H1 (cell line): ENCODE measurements around the gene SLN. TPM values are rescaled to one million over a fixed set of nuclear protein-coding genes. Genes with fewer than 3 reads are reported as not detected.
A peak's percentile ranks its signal among the peaks of the same experiment; 100 is the strongest.

Experiments used
- CTCF ChIA-PET: fragments of 300-600 bp; sonication (Branson Sonifier 250); formaldehyde crosslinking; loops from one replicate; lab custom pipeline; 2021; ENCODE audit not compliant: partially characterized antibody; lab: Charles Lee
- POLR2A ChIA-PET: fragments of 300-600 bp; sonication (Branson Sonifier 250); formaldehyde crosslinking; loops from one replicate; lab custom pipeline; 2021; ENCODE audit warnings: inconsistent platforms; ENCODE audit not compliant: partially characterized antibody; lab: Charles Lee
- DNase-seq, 2 experiments: peaks; one replicate each; pipeline versions ENCODE4 v3.0.0 to v3.0.0-alpha.2; 2010 to 2022; ENCODE audit warnings: low spot score in 2 of 2, low read depth in 1 of 2, mixed read lengths in 1 of 2
- FAIRE-seq: peaks from 2 replicates; lab custom pipeline; 2011; peaks lifted over from hg19 to GRCh38; lab: Jason Lieb, UNC
- H2AFZ ChIP-seq: 2 replicates; pipeline ENCODE4 v1.8.1; 2012; ENCODE audit warnings: low read length, inconsistent platforms
- H2AK5ac ChIP-seq: 2 replicates; pipeline ENCODE4 v1.6.1; 2013; ENCODE audit warnings: low read depth, low read length
- H2BK120ac ChIP-seq: replicated peaks from 2 replicates; pipeline ENCODE3; 2013; ENCODE audit warnings: low read depth, low read length, inconsistent platforms
- H2BK12ac ChIP-seq: 2 replicates; pipeline ENCODE4 v1.6.1; 2013; ENCODE audit warnings: low read depth, low read length
- H2BK15ac ChIP-seq: 2 replicates; pipeline ENCODE4 v1.6.1; 2013; ENCODE audit warnings: low read length
- H2BK20ac ChIP-seq: 2 replicates; pipeline ENCODE4 v1.6.1; 2013; ENCODE audit warnings: low read length
- H2BK5ac ChIP-seq: 2 replicates; pipeline ENCODE4 v1.6.1; 2013; ENCODE audit warnings: low read depth, low read length
- H3K14ac ChIP-seq: 2 replicates; pipeline ENCODE4 v1.6.1; 2013; ENCODE audit warnings: inconsistent platforms; ENCODE audit not compliant: insufficient read length
- H3K18ac ChIP-seq: 2 replicates; pipeline ENCODE4 v1.6.1; 2013; ENCODE audit warnings: low read length; ENCODE audit errors: extremely low read depth
- H3K23ac ChIP-seq: 2 replicates; pipeline ENCODE4 v1.6.1; 2013; ENCODE audit warnings: inconsistent platforms; ENCODE audit not compliant: insufficient read length
- H3K23me2 ChIP-seq: 2 replicates; pipeline ENCODE4 v1.6.1; 2013; ENCODE audit warnings: low read depth, low read length
- H3K27ac ChIP-seq: 2 replicates; pipeline ENCODE4 v1.6.1; 2011; ENCODE audit warnings: low read depth, low read length, inconsistent platforms
- H3K27me3 ChIP-seq, 4 experiments: replicated peaks in 1 of 4; 1 replicate in 1 of 4; 2 replicates in 3 of 4; pipeline versions ENCODE4 v1.6.1 to v1.8.1; 2011 to 2013; ENCODE audit warnings: low read length in 3 of 4, mild to moderate bottlenecking in 3 of 4, inconsistent platforms in 2 of 4, mixed read lengths in 2 of 4, moderate library complexity in 1 of 4; ENCODE audit not compliant: control insufficient read depth in 3 of 4, insufficient read depth in 3 of 4; ENCODE audit errors: extremely low read depth in 1 of 4
- H3K36me3 ChIP-seq, 4 experiments: 2 replicates each; pipeline versions ENCODE4 v1.6.1 to v1.8.1; 2011 to 2013; ENCODE audit warnings: mild to moderate bottlenecking in 4 of 4, low read length in 3 of 4, moderate library complexity in 2 of 4, control low read depth in 1 of 4, inconsistent platforms in 1 of 4; ENCODE audit not compliant: insufficient read depth in 4 of 4, control insufficient read depth in 2 of 4
- H3K4ac ChIP-seq: replicated peaks from 2 replicates; pipeline ENCODE3; 2013; ENCODE audit warnings: low read length, low read depth, mixed read lengths, inconsistent platforms; ENCODE audit not compliant: insufficient read length
- H3K4me1 ChIP-seq, 4 experiments: replicated peaks in 1 of 4; 1 replicate in 1 of 4; 2 replicates in 3 of 4; pipeline versions ENCODE4 v1.6.1 to v1.8.1; 2011 to 2013; ENCODE audit warnings: low read length in 3 of 4, inconsistent platforms in 2 of 4, mixed read lengths in 1 of 4; ENCODE audit not compliant: insufficient read depth in 4 of 4, control insufficient read depth in 3 of 4
- H3K4me2 ChIP-seq, 2 experiments: 2 replicates each; pipeline versions ENCODE4 v1.6.1 to v1.8.1; 2011 to 2013; ENCODE audit warnings: low read depth in 2 of 2, low read length in 2 of 2, control low read depth in 1 of 2, inconsistent platforms in 1 of 2, mild to moderate bottlenecking in 1 of 2; ENCODE audit not compliant: insufficient read depth in 1 of 2
- H3K4me3 ChIP-seq, 4 experiments: fragments of 200-600, 300-600 bp in 1 of 4; sonication (generic), shearing (Covaris generic), sonication (Bioruptor Twin) in 1 of 4; 2 replicates each; pipeline versions ENCODE4 v1.5.1 to v1.8.1; 2011 to 2016; ENCODE audit warnings: low read length in 4 of 4, low read depth in 3 of 4, control low read depth in 2 of 4, inconsistent platforms in 2 of 4, mild to moderate bottlenecking in 2 of 4, mixed read lengths in 1 of 4, moderate library complexity in 1 of 4; ENCODE audit not compliant: insufficient read depth in 2 of 4; ENCODE audit errors: extremely low read depth in 1 of 4
- H3K56ac ChIP-seq: replicated peaks from 2 replicates; pipeline ENCODE3; 2013; ENCODE audit warnings: low read depth, mild to moderate bottlenecking, mixed read lengths, low read length, inconsistent platforms; ENCODE audit not compliant: insufficient read length
- H3K79me1 ChIP-seq: 2 replicates; pipeline ENCODE4 v1.6.1; 2013; ENCODE audit warnings: low read depth, low read length, control low read depth
- H3K79me2 ChIP-seq, 2 experiments: 2 replicates each; pipeline versions ENCODE4 v1.6.1 to v1.8.1; 2012 to 2013; ENCODE audit warnings: low read length in 2 of 2, mild to moderate bottlenecking in 2 of 2, inconsistent platforms in 1 of 2; ENCODE audit not compliant: insufficient read depth in 2 of 2, control insufficient read depth in 1 of 2
- H3K9ac ChIP-seq, 4 experiments: replicated peaks in 1 of 4; 1 replicate in 1 of 4; 2 replicates in 3 of 4; pipeline versions ENCODE4 v1.6.1 to v1.8.1; 2011 to 2013; ENCODE audit warnings: low read depth in 3 of 4, low read length in 3 of 4, control low read depth in 2 of 4, mild to moderate bottlenecking in 2 of 4, moderate library complexity in 2 of 4, inconsistent platforms in 1 of 4; ENCODE audit errors: extremely low read depth in 1 of 4
- H3K9me3 ChIP-seq, 2 experiments: 2 replicates each; pipeline versions ENCODE4 v1.6.1 to v1.8.1; 2012 to 2013; ENCODE audit warnings: mild to moderate bottlenecking in 2 of 2, moderate library complexity in 2 of 2, control low read depth in 1 of 2, inconsistent platforms in 1 of 2, low read depth in 1 of 2, low read length in 1 of 2, mixed read lengths in 1 of 2; ENCODE audit not compliant: insufficient read depth in 2 of 2
- H4K20me1 ChIP-seq, 2 experiments: replicated peaks in 1 of 2; 2 replicates each; pipeline versions ENCODE3 to v1.8.1; 2011 to 2013; ENCODE audit warnings: inconsistent platforms in 2 of 2, low read length in 2 of 2, mild to moderate bottlenecking in 1 of 2; ENCODE audit not compliant: insufficient read depth in 2 of 2, control insufficient read depth in 1 of 2
- H4K5ac ChIP-seq: 2 replicates; pipeline ENCODE4 v1.6.1; 2013; ENCODE audit warnings: low read length, low read depth, mixed read lengths, inconsistent platforms; ENCODE audit not compliant: insufficient read length
- H4K8ac ChIP-seq: 2 replicates; pipeline ENCODE4 v1.8.0; 2013; ENCODE audit warnings: mild to moderate bottlenecking, moderate library complexity, low read length, inconsistent platforms; ENCODE audit not compliant: insufficient read depth; ENCODE audit errors: extremely low read depth
- H4K91ac ChIP-seq: replicated peaks from 2 replicates; pipeline ENCODE3; 2013; ENCODE audit warnings: low read length, mixed read lengths, inconsistent platforms; ENCODE audit not compliant: insufficient read length
- CBX5 ChIP-seq: fragments of 300-800, 300-1000 bp; sonication (generic); IDR thresholded peaks from 2 replicates; pipeline ENCODE4 v1.7.1; 2016; ENCODE audit warnings: antibody characterized with exemption, low read length, low read depth
- CHD1 ChIP-seq: IDR thresholded peaks from 2 replicates; pipeline ENCODE4 v1.6.1; 2012; ENCODE audit warnings: low read depth, low read length, improper control_type of control experiment
- CTBP2 ChIP-seq: IDR thresholded peaks from 2 replicates; pipeline ENCODE4 v1.7.0; 2011; ENCODE audit warnings: borderline replicate concordance, mild to moderate bottlenecking, moderate library complexity, mixed read lengths, low read length; ENCODE audit not compliant: insufficient read depth, insufficient read length
- EGR1 ChIP-seq: IDR thresholded peaks from 2 replicates; pipeline ENCODE4 v1.6.1; 2011; ENCODE audit warnings: low read depth, low read length, borderline replicate concordance
- EP300 ChIP-seq, 2 experiments: IDR thresholded peaks; 1 replicate in 1 of 2; 2 replicates in 1 of 2; pipeline ENCODE4 v1.6.1; 2011 to 2012; ENCODE audit warnings: low read depth in 2 of 2, low read length in 2 of 2, mild to moderate bottlenecking in 2 of 2, borderline replicate concordance in 1 of 2, inconsistent platforms in 1 of 2, moderate library complexity in 1 of 2
- EZH2 ChIP-seq: fragments of 200-600 bp; sonication (generic); IDR thresholded peaks from 2 replicates; pipeline ENCODE4 v1.7.1; 2012; ENCODE audit warnings: low read depth, mild to moderate bottlenecking, moderate library complexity, low read length, inconsistent platforms; ENCODE audit not compliant: severe bottlenecking
- RFX5 ChIP-seq: IDR thresholded peaks from 2 replicates; pipeline ENCODE4 v1.6.1; 2011; ENCODE audit warnings: low read depth, low read length, improper control_type of control experiment, borderline replicate concordance
- RNF2 ChIP-seq: fragments of 200-900, 300-1000 bp; sonication (generic); IDR thresholded peaks from 2 replicates; pipeline ENCODE4 v1.7.1; 2016; ENCODE audit warnings: borderline replicate concordance, low read depth, mild to moderate bottlenecking, antibody characterized with exemption, low read length; ENCODE audit not compliant: poor library complexity, severe bottlenecking; ENCODE audit errors: missing control alignments
- SAP30 ChIP-seq: fragments of 300-600 bp; sonication (generic); IDR thresholded peaks from 2 replicates; pipeline ENCODE4 v1.7.1; 2012; ENCODE audit warnings: low read length, moderate library complexity, mild to moderate bottlenecking, inconsistent platforms; ENCODE audit not compliant: insufficient read depth, insufficient replicate concordance
- SP4 ChIP-seq: IDR thresholded peaks from 2 replicates; pipeline ENCODE4 v1.6.1; 2012; ENCODE audit warnings: low read length, inconsistent platforms
- SUZ12 ChIP-seq: fragments of 200-600 bp; sonication (generic); IDR thresholded peaks from 2 replicates; pipeline ENCODE4 v1.6.1; 2012; ENCODE audit warnings: mild to moderate bottlenecking, inconsistent platforms, low read length, moderate library complexity, mixed read lengths
- WGBS, 2 experiments: shearing (Covaris generic) in 1 of 2; methylation state at CpG; one replicate each; pipeline versions ENCODE4 v1.1.6 to v1.1.7; 2013 to 2015; ENCODE audit warnings: low lambda C conversion rate in 2 of 2, mixed read lengths in 2 of 2, inconsistent platforms in 1 of 2, low coverage in 1 of 2, missing lambda C conversion rate in 1 of 2; ENCODE audit not compliant: insufficient replicate concordance in 2 of 2, insufficient coverage in 1 of 2, insufficient read length in 1 of 2; ENCODE audit errors: extremely low coverage in 1 of 2, missing lambda C conversion rate in 1 of 2; 5-methylcytosine and 5-hydroxymethylcytosine counted together
- polyA plus RNA-seq, 7 experiments: library from polyadenylated mRNA; depleted of rRNA in 3 of 7; stranded (reverse) in 5 of 7; unstranded in 2 of 7; fragments of >200 nt in 5 of 7; fragments of 200-250 nt in 2 of 7; gene quantifications; 1 replicate in 5 of 7; 2 replicates in 1 of 7; 4 replicates in 1 of 7; pipeline versions ENCODE4 v1.2.1 to v1.2.3, GENCODE V29; 2011 to 2013; ENCODE audit warnings: missing spikeins in 2 of 7, mixed read lengths in 2 of 7
- total RNA-seq: library from RNA; stranded (reverse); fragmentation: NEBNext Ultra II Directional; extraction: Animal tissue kit (Norgen Biotek cat#: 25700); gene quantifications from 2 replicates; pipeline ENCODE4 v1.2.1, GENCODE V29; 2021
- TF ChIP-seq, protein P1 (sequence below): IDR thresholded peaks from 2 replicates; pipeline ENCODE4 v1.6.1; 2012; ENCODE audit warnings: inconsistent platforms

The SLN gene
- total and polyA plus RNA-seq, 2 of the 8 experiments (the other 6 are each of a cell fraction or from before 2014, with no cell fraction given) = not detected

GRCh38 chr11:107707215-107707671 lies 4.6 kb downstream of the SLN start:
- H4K5ac ChIP-seq = no peak overlapping the region
- H2AFZ ChIP-seq = no peak overlapping the region
- no peak overlapping the region for H3K18ac ChIP-seq
- FAIRE-seq (no peak), DNase-seq (no peak)
- no peak overlapping the region; a peak in 1 of 8 replicates for H3K4me3 ChIP-seq
- H3K23ac ChIP-seq = no peak overlapping the region
- no peak overlapping the region for H4K91ac ChIP-seq
- no peaks in the 10 kb centered on the region for H3K36me3 ChIP-seq
- no peaks in the 10 kb centered on the region for H3K79me1 ChIP-seq
- no peak overlapping the region for H3K14ac ChIP-seq
- CTCF ChIA-PET = interaction anchor here (0.6 to 2.1 kb wide), 3 partner anchors 9 to 132 kb away, joined by 3 to 14 read pairs (median 3); no protein-coding TSS in a partner anchor
- H2BK120ac ChIP-seq = no peak overlapping the region
- no peak overlapping the region; the same call in 1 of the 2 replicates for H2AK5ac ChIP-seq
- 87% methylated on average over 3 of the region's 3 CpGs; no CpG with 5 or more reads in 1 of the 2 experiments for WGBS, 2 experiments
- no peak overlapping the region for H2BK5ac ChIP-seq
- H4K8ac ChIP-seq = no peak overlapping the region
- H3K9me3 ChIP-seq = no peaks in the 10 kb centered on the region
- no peak overlapping the region for H3K56ac ChIP-seq
- no peak overlapping the region for H3K9ac ChIP-seq
- no peak overlapping the region; the same call in 1 of the 2 replicates for H2BK12ac ChIP-seq
- POLR2A ChIA-PET = no interaction called here
- H3K23me2 ChIP-seq = no peaks in the 10 kb centered on the region
- H3K4ac ChIP-seq = no peak overlapping the region
- H3K4me1 ChIP-seq = peaks cover 0 to 12% (median 2%) of the 10 kb centered on the region in 4 experiments; a peak in 3 of 7 replicates
- peak overlapping the region in 1 of 2 experiments; percentile 13; a peak in 2 of 4 replicates for H3K4me2 ChIP-seq
- H4K20me1 ChIP-seq = no peaks in the 10 kb centered on the region
- H3K79me2 ChIP-seq = no peaks in the 10 kb centered on the region
- H2BK20ac ChIP-seq = no peak overlapping the region
- H2BK15ac ChIP-seq = peak overlapping the region; percentile 75; the same call in 1 of the 2 replicates
- TF ChIP-seq RFX5 = no peak
- TF ChIP-seq EZH2 = no peak
- no peak for TF ChIP-seq SAP30
- no peak for TF ChIP-seq SUZ12
- TF ChIP-seq CBX5 = no peak
- TF ChIP-seq CTBP2 = no peak
- no peak for TF ChIP-seq EGR1
- TF ChIP-seq EP300 (IDR thresholded peaks at IDR 0.05; ENCODE audit: borderline replicate concordance in 1 of 2, low read depth in 2 of 2, low read length in 2 of 2) = no peak
- no peak for TF ChIP-seq SP4
- TF ChIP-seq CHD1 = no peak
- TF ChIP-seq, protein P1, sequence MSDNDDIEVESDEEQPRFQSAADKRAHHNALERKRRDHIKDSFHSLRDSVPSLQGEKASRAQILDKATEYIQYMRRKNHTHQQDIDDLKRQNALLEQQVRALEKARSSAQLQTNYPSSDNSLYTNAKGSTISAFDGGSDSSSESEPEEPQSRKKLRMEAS = no peak
- no peak for TF ChIP-seq RNF2
- no peak overlapping the region for H3K27ac ChIP-seq
- H3K27me3 ChIP-seq = no peaks in the 10 kb centered on the region; a peak in 1 of 7 replicates
